ENCODE measurements around the gene LCE5A.
"Not testable (repeated sequence)": the region's sequence is repeated elsewhere in the genome, so short reads cannot be mapped to it uniquely, and the experiment has no call there.

Gene LCE5A

GRCh38 chr1:152517237-152517811 lies 6.7 kb downstream of the LCE5A start:
- no peak for DNase-seq

GRCh38 chr1:152519851-152520250 lies 9.2 kb downstream of the LCE5A start:
- no peak for DNase-seq

GRCh38 chr1:152520561-152521090 lies 10.0 kb downstream of the LCE5A start:
- DNase-seq: no peak

GRCh38 chr1:152525080-152525641 lies 14.6 kb downstream of the LCE5A start:
- no peak for DNase-seq

GRCh38 chr1:152533327-152533938 lies 22.8 kb downstream of the LCE5A start:
- no peak for DNase-seq

- no peak for DNase-seq
These were observed 25.2 kb downstream of the LCE5A start for GRCh38 chr1:152535774-152536173.

DNA sequence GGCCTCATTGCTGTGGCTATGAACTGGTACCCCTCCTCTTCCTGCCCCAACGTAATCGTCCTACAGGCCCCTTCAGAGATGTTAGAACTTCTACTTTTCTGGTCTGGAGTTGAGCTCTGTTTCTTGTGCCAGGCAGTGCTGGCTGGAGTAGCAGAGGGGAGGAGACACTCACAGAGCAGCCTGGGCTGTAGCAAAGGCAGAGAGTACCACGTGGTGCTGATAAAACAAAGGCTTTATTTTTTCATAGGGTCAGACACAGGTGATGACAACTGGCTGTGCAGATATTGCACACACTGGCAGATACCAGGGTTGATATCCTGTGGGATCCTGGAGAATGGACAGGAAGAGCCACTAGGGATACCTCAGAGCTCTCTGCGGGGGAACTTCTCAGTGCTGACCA lies 26.9 kb downstream of the LCE5A start:
- no peak for DNase-seq

- DNase-seq: no peak
These were observed 29.3 kb downstream of the LCE5A start for GRCh38 chr1:152539901-152540300.

DNA sequence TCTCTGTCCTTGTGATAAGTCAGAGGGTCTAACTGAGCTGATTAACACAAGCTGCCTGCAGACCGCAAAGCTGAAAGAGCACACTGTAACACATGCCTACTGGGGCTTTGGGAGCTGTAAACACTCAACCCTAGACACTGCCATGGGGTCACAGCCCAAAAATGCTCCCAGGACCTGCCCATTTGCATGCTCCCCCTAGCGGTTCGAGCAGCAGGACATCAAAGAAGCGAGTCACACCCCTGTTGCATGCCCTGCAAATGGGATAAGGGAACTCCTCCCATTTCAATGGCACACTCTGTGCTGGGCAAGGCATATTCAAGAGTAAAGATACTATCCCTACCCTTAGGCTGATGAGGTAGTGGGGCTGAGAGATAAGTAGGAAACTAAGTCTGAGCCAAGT lies 33.2 kb downstream of the LCE5A start:
- no peak for DNase-seq

DNA sequence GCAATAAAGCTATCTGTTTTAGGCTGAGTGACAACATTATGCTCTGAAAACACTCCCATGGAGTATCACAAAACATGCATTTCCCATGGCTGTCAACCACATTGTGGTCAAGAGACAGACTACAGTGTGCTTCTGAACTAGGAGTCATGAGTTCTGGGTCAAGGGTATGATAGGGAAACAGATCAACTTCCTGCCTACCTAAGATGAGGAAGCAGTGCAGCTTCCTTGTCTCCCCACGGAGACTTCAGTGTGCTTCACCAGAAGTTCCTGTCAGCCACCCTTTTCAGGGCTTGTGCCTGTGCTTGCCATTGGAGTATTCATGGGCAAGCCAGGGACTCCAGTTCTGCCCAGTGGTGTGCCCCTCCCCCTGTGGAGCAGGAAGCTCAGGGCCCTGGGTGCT lies 36.1 kb downstream of the LCE5A start:
- no peak for DNase-seq

DNA sequence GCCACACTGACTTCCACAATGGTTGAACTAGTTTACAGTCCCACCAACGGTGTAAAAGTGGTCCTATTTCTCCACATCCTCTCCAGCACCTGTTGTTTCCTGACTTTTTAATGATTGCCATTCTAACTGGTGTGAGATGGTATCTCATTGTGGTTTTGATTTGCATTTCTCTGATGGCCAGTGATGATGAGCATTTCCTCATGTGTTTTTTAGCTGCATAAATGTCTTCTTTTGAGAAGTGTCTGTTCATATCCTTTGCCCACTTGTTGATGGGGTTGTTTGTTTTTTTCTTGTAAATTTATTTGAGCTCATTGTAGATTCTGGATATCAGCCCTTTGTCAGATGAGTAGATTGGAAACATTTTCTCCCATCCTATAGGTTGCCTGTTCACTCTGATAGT lies 37.8 kb downstream of the LCE5A start:
- DNase-seq: not testable (repeated sequence)

Measured in NCI-H748 treated with DMSO at 0.1 percent for 48 hours (cell line).